ENCODE results near the gene ZG16.

DNA sequence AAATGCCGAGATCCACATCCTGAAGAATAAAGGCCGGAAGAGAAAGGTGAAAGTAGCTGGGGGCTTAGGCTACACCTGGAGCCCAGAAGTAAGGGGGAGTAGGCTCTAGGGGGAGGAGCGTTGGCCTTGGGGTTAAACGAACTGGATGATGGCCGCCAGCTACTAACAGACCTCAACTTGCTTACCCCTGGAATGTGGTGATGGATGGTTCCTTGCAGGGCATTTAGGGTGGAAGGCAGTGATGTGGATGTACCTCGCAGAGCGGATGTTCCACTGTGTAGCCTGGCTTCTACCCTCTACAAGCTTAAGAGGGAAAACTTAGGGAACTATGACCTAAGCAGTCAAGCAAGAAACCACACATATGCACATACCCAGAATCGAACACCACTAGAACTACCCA lies 26.0 kb downstream of the ZG16 start:
- TF ChIP-seq POLR2AphosphoS5 (IDR thresholded peaks at IDR 0.05; ENCODE audit: low read depth, low read length) = no peak
- no peak for TF ChIP-seq POLR2A (IDR thresholded peaks at IDR 0.05; ENCODE audit: low read depth, low read length)
- no peak for TF ChIP-seq TAF1 (IDR thresholded peaks at IDR 0.05; ENCODE audit: low read depth, low read length)
- TF ChIP-seq PAX5 (IDR thresholded peaks at IDR 0.05; ENCODE audit: insufficient read depth, low read length, severe bottlenecking) = no peak
- no peak for TF ChIP-seq SPI1 (IDR thresholded peaks at IDR 0.05; ENCODE audit: low read depth, low read length)
- TF ChIP-seq POU2F2 (IDR thresholded peaks at IDR 0.05; ENCODE audit: low read depth, low read length) = no peak

All from GM12891 (cell line).